ENCODE results near the gene KIF21A.

KIF21A gene

GRCh38 chr12:39451977-39452376 is 9.1 kb upstream of the KIF21A start:
- TF ChIP-seq CTCF (IDR thresholded peaks at IDR 0.05; ENCODE audit: low read depth, low read length): no peak
- H3K4me1 ChIP-seq: peaks cover 6% of the 10 kb centered on the region; the same call in 1 of the 2 replicates
- no peaks in the 10 kb centered on the region for H3K36me3 ChIP-seq
- no peaks in the 10 kb centered on the region for H3K27me3 ChIP-seq
- H3K9me3 ChIP-seq: no peaks in the 10 kb centered on the region
- H3K4me3 ChIP-seq (ENCODE audit: low read depth, low read length): no peak overlapping the region
- DNase-seq: no peak

DNA sequence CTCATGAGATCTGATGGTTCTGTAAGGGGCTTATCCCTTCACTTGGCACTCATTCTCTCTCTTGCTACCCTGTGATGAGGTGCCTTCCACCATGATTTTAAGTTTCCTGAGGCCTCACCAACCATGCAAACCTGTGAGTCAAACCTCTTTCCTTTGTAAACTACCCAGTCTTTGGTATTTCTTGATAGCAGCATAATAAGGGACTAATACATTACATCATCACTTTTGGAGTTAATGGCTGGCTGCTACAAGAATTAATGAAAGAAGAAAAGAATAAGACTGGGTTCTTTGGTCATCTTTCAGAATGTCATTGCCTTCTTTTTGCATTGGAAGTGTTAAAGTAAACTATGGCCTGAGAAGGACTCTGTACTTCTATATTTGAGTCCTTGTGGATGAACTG is 5.1 kb upstream of the KIF21A start:
- no peak for DNase-seq
- no peak for TF ChIP-seq CTCF (IDR thresholded peaks at IDR 0.05; ENCODE audit: low read depth, low read length)

GRCh38 chr12:39443929-39444209 is 949 bp upstream of the KIF21A start:
- no peak for TF ChIP-seq CTCF (IDR thresholded peaks at IDR 0.05; ENCODE audit: low read depth, low read length)
- Histone ChIP-seq H3K4me3 (ENCODE audit: low read depth, low read length) (peak overlapping the region; percentile 57), H3K36me3 (peaks cover 8% of the 10 kb centered on the region; the same call in 1 of the 2 replicates), H3K4me1 (peaks cover 7% of the 10 kb centered on the region), H3K27me3 (no peaks in the 10 kb centered on the region), H3K9me3 (peaks cover 2% of the 10 kb centered on the region; the same call in 1 of the 2 replicates)
- no peak for DNase-seq

More for the DNA sequence above, 5.1 kb upstream of the KIF21A start:
- Histone ChIP-seq H3K36me3 (no peaks in the 10 kb centered on the region), H3K27me3 (no peaks in the 10 kb centered on the region), H3K9me3 (peaks cover 2% of the 10 kb centered on the region; the same call in 1 of the 2 replicates), H3K4me3 (ENCODE audit: low read depth, low read length) (no peak overlapping the region), H3K4me1 (peaks cover 13% of the 10 kb centered on the region)

GRCh38 chr12:39442831-39443080 is 164 bp downstream of the KIF21A start:
- H3K4me1 ChIP-seq: peaks cover 7% of the 10 kb centered on the region
- H3K27me3 ChIP-seq: no peaks in the 10 kb centered on the region
- peaks cover 2% of the 10 kb centered on the region; the same call in 1 of the 2 replicates for H3K9me3 ChIP-seq
- peaks cover 11% of the 10 kb centered on the region; the same call in 1 of the 2 replicates for H3K36me3 ChIP-seq
- no peak for DNase-seq
- TF ChIP-seq CTCF (IDR thresholded peaks at IDR 0.05; ENCODE audit: low read depth, low read length): no peak
- H3K4me3 ChIP-seq (ENCODE audit: low read depth, low read length): peak overlapping the region; percentile 78

- Histone ChIP-seq H3K4me1 (peaks cover 11% of the 10 kb centered on the region), H3K4me3 (ENCODE audit: low read depth, low read length) (peak overlapping the region; percentile 78), H3K9me3 (peaks cover 2% of the 10 kb centered on the region; the same call in 1 of the 2 replicates), H3K36me3 (peaks cover 13% of the 10 kb centered on the region), H3K27me3 (no peaks in the 10 kb centered on the region)
- no peak for TF ChIP-seq CTCF (IDR thresholded peaks at IDR 0.05; ENCODE audit: low read depth, low read length)
- peak; percentile 85 for DNase-seq
Observed at GRCh38 chr12:39441963-39442830, 723 bp downstream of the KIF21A start.

DNA sequence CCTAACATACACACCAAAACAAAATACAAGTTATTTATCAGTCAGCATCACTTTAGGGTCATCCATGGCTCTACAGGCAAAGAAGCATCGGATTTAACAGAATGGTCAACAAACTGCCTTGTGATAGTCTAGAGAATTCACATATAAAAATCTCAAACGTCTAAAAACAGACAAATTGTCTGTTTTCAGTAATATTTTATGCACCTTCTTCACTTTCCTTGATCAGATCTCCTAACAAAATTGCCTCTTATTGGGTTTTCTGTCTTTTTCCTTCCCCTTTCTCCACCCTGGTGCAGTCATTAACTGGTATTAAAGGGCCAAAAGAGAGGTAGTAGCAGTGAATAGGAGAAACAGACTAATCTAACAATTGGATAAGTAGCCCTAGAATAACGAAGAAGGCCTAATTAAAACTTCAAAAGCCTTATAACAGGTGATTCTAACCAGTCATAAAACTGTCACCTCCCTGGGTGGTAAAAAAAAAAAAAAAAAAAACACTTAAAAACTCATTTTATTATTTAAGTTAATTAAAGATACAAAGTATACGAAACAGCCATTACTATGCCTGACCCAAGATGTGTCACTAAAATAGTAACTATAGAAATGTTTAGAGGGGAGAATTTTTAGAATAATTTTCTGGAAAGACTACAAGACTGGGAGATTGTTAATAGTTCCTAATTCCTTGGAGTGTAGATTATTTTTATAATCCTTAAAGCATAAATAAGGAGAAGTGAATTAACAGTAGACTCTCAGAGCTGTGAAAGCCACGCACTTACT is 1.5 kb downstream of the KIF21A start:
- TF ChIP-seq CTCF (IDR thresholded peaks at IDR 0.05; ENCODE audit: low read depth, low read length): no peak
- H3K4me1 ChIP-seq: peaks cover 16% of the 10 kb centered on the region
- peaks cover 15% of the 10 kb centered on the region for H3K36me3 ChIP-seq
- H3K4me3 ChIP-seq (ENCODE audit: low read depth, low read length): peak overlapping the region; percentile 78
- peaks cover 2% of the 10 kb centered on the region; the same call in 1 of the 2 replicates for H3K9me3 ChIP-seq
- DNase-seq: no peak
- H3K27me3 ChIP-seq: no peaks in the 10 kb centered on the region
